Measurements from ENCODE around the gene SGCA. TPM values are rescaled to one million over a fixed set of nuclear protein-coding genes. Genes with fewer than 3 reads are reported as not detected.

Gene SGCA
- total RNA-seq, 1 donor from 2014 or later, result 16.9 TPM

GRCh38 chr17:50181591-50182560 lies 16.1 kb downstream of the SGCA start:
- no peak for DNase-seq (ENCODE audit: low spot score)

GRCh38 chr17:50182783-50183420 lies 17.1 kb downstream of the SGCA start:
- DNase-seq (ENCODE audit: low spot score), result no peak

GRCh38 chr17:50183421-50183994 lies 17.7 kb downstream of the SGCA start:
- no peak for DNase-seq (ENCODE audit: low spot score)

GRCh38 chr17:50184064-50184463 lies 18.3 kb downstream of the SGCA start:
- DNase-seq (ENCODE audit: low spot score), result no peak

GRCh38 chr17:50184611-50185398 lies 19.0 kb downstream of the SGCA start:
- no peak for DNase-seq (ENCODE audit: low spot score)

- DNase-seq (ENCODE audit: low spot score), result no peak
These were observed 20.0 kb downstream of the SGCA start for GRCh38 chr17:50185631-50186471.

GRCh38 chr17:50186661-50187393 lies 21.0 kb downstream of the SGCA start:
- DNase-seq (ENCODE audit: low spot score), result no peak

- DNase-seq (ENCODE audit: low spot score), result no peak
These were observed 21.6 kb downstream of the SGCA start for GRCh38 chr17:50187394-50187725.

- DNase-seq (ENCODE audit: low spot score), result no peak
These were observed 22.1 kb downstream of the SGCA start for GRCh38 chr17:50187751-50188530.

- no peak for DNase-seq (ENCODE audit: low spot score)
These were observed 22.7 kb downstream of the SGCA start for GRCh38 chr17:50188531-50188920.

GRCh38 chr17:50188921-50189549 lies 23.2 kb downstream of the SGCA start:
- DNase-seq (ENCODE audit: low spot score), result no peak

- no peak for DNase-seq (ENCODE audit: low spot score)
These were observed 23.9 kb downstream of the SGCA start for GRCh38 chr17:50189550-50190292.

- DNase-seq (ENCODE audit: low spot score), result no peak
These were observed 24.4 kb downstream of the SGCA start for GRCh38 chr17:50190293-50190602.

GRCh38 chr17:50190603-50191358 lies 25.0 kb downstream of the SGCA start:
- DNase-seq (ENCODE audit: low spot score), result no peak

GRCh38 chr17:50191359-50192143 lies 25.7 kb downstream of the SGCA start:
- DNase-seq (ENCODE audit: low spot score), result no peak

GRCh38 chr17:50192144-50192617 lies 26.4 kb downstream of the SGCA start:
- no peak for DNase-seq (ENCODE audit: low spot score)

All from ureter (tissue), 1 donor.